Fibroblast of lung (primary cell): Measurements from ENCODE around the gene RASA3. TPM values are rescaled to one million over a fixed set of nuclear protein-coding genes. Genes with fewer than 3 reads are reported as not detected.
A peak's percentile ranks its signal among the peaks of the same experiment; 100 is the strongest.

Experiments
- DNase-seq, 2 donors: peaks; one replicate each; pipeline versions ENCODE4 v3.0.0 to v3.0.0-alpha.2; 2010; ENCODE audit warnings: low read depth in 2 of 2
- H2AFZ ChIP-seq: 2 replicates; pipeline ENCODE4 v1.5.1; 2012; ENCODE audit warnings: low read length, control low read depth, inconsistent platforms
- H3K27ac ChIP-seq: 2 replicates; pipeline ENCODE4 v1.5.1; 2011; ENCODE audit warnings: low read length, control low read depth; ENCODE audit not compliant: insufficient read depth
- H3K27me3 ChIP-seq: 2 replicates; pipeline ENCODE4 v1.5.1; 2011; ENCODE audit warnings: mild to moderate bottlenecking, low read length; ENCODE audit not compliant: control insufficient read depth, insufficient read depth
- H3K36me3 ChIP-seq: 2 replicates; pipeline ENCODE4 v1.5.1; 2011; ENCODE audit warnings: low read length; ENCODE audit not compliant: control insufficient read depth, insufficient read depth
- H3K4me1 ChIP-seq: 2 replicates; pipeline ENCODE4 v1.5.1; 2011; ENCODE audit warnings: low read length; ENCODE audit not compliant: control insufficient read depth, insufficient read depth; ENCODE audit errors: extremely low read depth
- H3K4me2 ChIP-seq: 2 replicates; pipeline ENCODE4 v1.5.1; 2011; ENCODE audit warnings: low read length, control low read depth; ENCODE audit not compliant: insufficient read depth; ENCODE audit errors: extremely low read depth
- H3K4me3 ChIP-seq, 4 experiments: fragments of 200-600 bp in 1 of 4; sonication (generic) in 1 of 4; replicated peaks in 1 of 4; 2 replicates each; pipeline ENCODE4 v1.5.1; 2011 to 2016; ENCODE audit warnings: low read length in 4 of 4, low read depth in 3 of 4, mild to moderate bottlenecking in 3 of 4, control low read depth in 2 of 4, inconsistent platforms in 1 of 4, mixed read lengths in 1 of 4; ENCODE audit not compliant: insufficient read depth in 1 of 4; ENCODE audit errors: control extremely low read depth in 1 of 4
- H3K79me2 ChIP-seq: 2 replicates; pipeline ENCODE4 v1.5.1; 2012; ENCODE audit warnings: mild to moderate bottlenecking, low read length, inconsistent platforms; ENCODE audit not compliant: control insufficient read depth, insufficient read depth
- H3K9ac ChIP-seq: 2 replicates; pipeline ENCODE4 v1.5.1; 2011; ENCODE audit warnings: mild to moderate bottlenecking, low read length, control low read depth; ENCODE audit not compliant: insufficient read depth
- H3K9me3 ChIP-seq: 2 replicates; pipeline ENCODE4 v1.5.1; 2012; ENCODE audit warnings: low read depth, low read length; ENCODE audit not compliant: control insufficient read depth, insufficient read depth
- H4K20me1 ChIP-seq: 2 replicates; pipeline ENCODE4 v1.5.1; 2011; ENCODE audit warnings: low read length; ENCODE audit not compliant: control insufficient read depth, insufficient read depth; ENCODE audit errors: extremely low read depth
- EZH2 ChIP-seq: IDR thresholded peaks from 2 replicates; pipeline ENCODE4 v1.5.1; 2012; ENCODE audit warnings: low read length, control low read depth, mild to moderate bottlenecking; ENCODE audit errors: missing control alignments
- polyA plus RNA-seq, 2 donors: library from polyadenylated mRNA; depleted of rRNA in 1 of 2; stranded (reverse) in 1 of 2; unstranded in 1 of 2; fragments of >200 nt; gene quantifications; 2 replicates each; pipeline ENCODE4 v1.2.1, GENCODE V29; 2011 to 2012; ENCODE audit warnings: missing spikeins in 1 of 2
- total RNA-seq: library from RNA; depleted of rRNA; stranded (reverse); fragments of >200 nt; gene quantifications from 2 replicates; pipeline ENCODE4 v1.2.1, GENCODE V29; 2014
- TF ChIP-seq, protein P1 (sequence below), 2 donors: IDR thresholded peaks in 1 of 2; conservative IDR thresholded peaks in 1 of 2; 1 replicate in 1 of 2; 2 replicates in 1 of 2; pipeline ENCODE4 v1.5.1; 2011 to 2012; ENCODE audit warnings: low read length in 2 of 2, control low read depth in 1 of 2, inconsistent platforms in 1 of 2, low read depth in 1 of 2, mild to moderate bottlenecking in 1 of 2

The RASA3 gene
- total and polyA plus RNA-seq, 2 donors (not counting 1 experiment from before 2014, with no cell fraction given) = 26.6 to 31.1 TPM

GRCh38 chr13:114064450-114065140 is 67.8 kb downstream of the RASA3 start:
- peak overlapping the region; percentile 42 to 55 (median 44) for H3K4me3 ChIP-seq
- H3K27ac ChIP-seq = peak overlapping the region; percentile 99
- H3K4me1 ChIP-seq = peaks cover 59% of the 10 kb centered on the region
- TF ChIP-seq, protein P1, sequence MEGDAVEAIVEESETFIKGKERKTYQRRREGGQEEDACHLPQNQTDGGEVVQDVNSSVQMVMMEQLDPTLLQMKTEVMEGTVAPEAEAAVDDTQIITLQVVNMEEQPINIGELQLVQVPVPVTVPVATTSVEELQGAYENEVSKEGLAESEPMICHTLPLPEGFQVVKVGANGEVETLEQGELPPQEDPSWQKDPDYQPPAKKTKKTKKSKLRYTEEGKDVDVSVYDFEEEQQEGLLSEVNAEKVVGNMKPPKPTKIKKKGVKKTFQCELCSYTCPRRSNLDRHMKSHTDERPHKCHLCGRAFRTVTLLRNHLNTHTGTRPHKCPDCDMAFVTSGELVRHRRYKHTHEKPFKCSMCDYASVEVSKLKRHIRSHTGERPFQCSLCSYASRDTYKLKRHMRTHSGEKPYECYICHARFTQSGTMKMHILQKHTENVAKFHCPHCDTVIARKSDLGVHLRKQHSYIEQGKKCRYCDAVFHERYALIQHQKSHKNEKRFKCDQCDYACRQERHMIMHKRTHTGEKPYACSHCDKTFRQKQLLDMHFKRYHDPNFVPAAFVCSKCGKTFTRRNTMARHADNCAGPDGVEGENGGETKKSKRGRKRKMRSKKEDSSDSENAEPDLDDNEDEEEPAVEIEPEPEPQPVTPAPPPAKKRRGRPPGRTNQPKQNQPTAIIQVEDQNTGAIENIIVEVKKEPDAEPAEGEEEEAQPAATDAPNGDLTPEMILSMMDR (conservative IDR thresholded peaks at IDR 0.05 in 1 of 2, IDR thresholded peaks at IDR 0.05 in 1 of 2; ENCODE audit: low read depth in 1 of 2, low read length in 2 of 2) = no peak
- TF ChIP-seq EZH2 = no peak
- H3K9ac ChIP-seq = peak overlapping the region; percentile 75
- no peak overlapping the region for H2AFZ ChIP-seq
- no peaks in the 10 kb centered on the region for H3K9me3 ChIP-seq
- H3K79me2 ChIP-seq = peaks cover 60% of the 10 kb centered on the region
- peak overlapping the region; percentile 99 for H3K4me2 ChIP-seq
- H4K20me1 ChIP-seq = no peaks in the 10 kb centered on the region
- H3K27me3 ChIP-seq = no peaks in the 10 kb centered on the region
- DNase-seq = peak; percentile 35 to 62
- H3K36me3 ChIP-seq = peaks cover 13% of the 10 kb centered on the region

DNA sequence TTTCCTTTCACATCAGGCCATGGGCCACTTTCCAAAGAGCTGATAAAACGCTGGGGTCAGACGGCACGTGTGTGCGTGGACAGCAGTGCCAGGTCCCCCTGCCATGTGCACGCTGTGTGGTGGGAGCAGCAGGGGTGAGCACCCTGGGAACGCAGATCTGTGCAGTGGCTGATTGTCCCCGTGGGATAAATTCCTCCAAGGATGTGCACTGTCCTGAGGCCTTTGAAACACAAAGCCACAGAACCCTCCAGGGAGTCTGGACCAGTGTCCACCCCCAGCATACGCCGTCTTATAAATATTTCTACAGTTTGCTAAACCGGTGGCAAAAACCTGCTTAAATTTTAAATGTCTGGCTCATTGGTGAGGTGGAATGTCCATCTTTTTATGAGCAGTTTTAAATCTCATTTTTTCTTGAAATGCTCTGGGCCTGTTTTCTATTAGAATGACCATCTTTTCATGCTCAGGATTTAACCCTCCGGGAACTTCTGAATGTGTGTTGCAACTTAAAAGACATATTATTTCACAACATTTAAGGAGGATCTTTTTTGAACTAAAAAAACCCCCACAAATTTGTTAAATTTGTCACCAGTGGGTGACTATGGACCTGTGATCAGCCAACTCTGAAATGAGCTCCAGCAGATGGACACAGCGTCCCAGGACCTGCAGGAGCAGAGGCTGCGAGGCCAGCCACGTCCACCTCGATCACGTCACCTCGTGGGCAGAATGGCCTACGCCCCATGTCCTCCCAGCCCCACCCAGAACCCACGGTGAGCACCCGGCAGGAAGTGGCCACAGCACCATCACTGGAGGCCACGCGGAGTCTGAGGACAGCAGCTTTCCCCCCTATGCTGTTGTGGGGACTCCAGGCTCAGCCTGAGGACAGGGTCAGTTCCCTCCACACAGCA is 68.6 kb downstream of the RASA3 start:
- Histone ChIP-seq H3K27ac (peak overlapping the region; percentile 99), H3K4me2 (peak overlapping the region; percentile 99), H3K79me2 (peaks cover 65% of the 10 kb centered on the region), H4K20me1 (no peaks in the 10 kb centered on the region), H3K36me3 (peaks cover 15% of the 10 kb centered on the region), H2AFZ (no peak overlapping the region), H3K4me3 (peak overlapping the region; percentile 42 to 55 (median 44)), H3K9ac (peak overlapping the region; percentile 75), H3K4me1 (peaks cover 58% of the 10 kb centered on the region), H3K27me3 (no peaks in the 10 kb centered on the region), H3K9me3 (no peaks in the 10 kb centered on the region)
- DNase-seq = peak; percentile 69 to 72
- TF ChIP-seq, protein P1 (conservative IDR thresholded peaks at IDR 0.05 in 1 of 2, IDR thresholded peaks at IDR 0.05 in 1 of 2; ENCODE audit: low read depth in 1 of 2, low read length in 2 of 2) = no peak
- no peak for TF ChIP-seq EZH2

GRCh38 chr13:114062754-114063153 is 69.7 kb downstream of the RASA3 start:
- Histone ChIP-seq H3K4me1 (peaks cover 48% of the 10 kb centered on the region), H3K36me3 (peaks cover 21% of the 10 kb centered on the region), H3K9me3 (no peaks in the 10 kb centered on the region), H3K4me2 (peak overlapping the region; percentile 23), H3K79me2 (peaks cover 65% of the 10 kb centered on the region), H3K4me3 (no peak overlapping the region), H3K9ac (peak overlapping the region; percentile 39), H3K27me3 (no peaks in the 10 kb centered on the region), H2AFZ (no peak overlapping the region), H3K27ac (peak overlapping the region; percentile 67), H4K20me1 (no peaks in the 10 kb centered on the region)
- no peak for TF ChIP-seq EZH2
- TF ChIP-seq, protein P1 (conservative IDR thresholded peaks at IDR 0.05 in 1 of 2, IDR thresholded peaks at IDR 0.05 in 1 of 2; ENCODE audit: low read depth in 1 of 2, low read length in 2 of 2) = no peak
- DNase-seq = no peak
